ENCODE results near the gene IQCM. TPM values are rescaled to one million over a fixed set of nuclear protein-coding genes. Genes with fewer than 3 reads are reported as not detected.

Gene IQCM
- total and polyA plus RNA-seq, 2 donors (not counting 3 experiments of a cell fraction or from before 2014, with no cell fraction given), result not detected

DNA sequence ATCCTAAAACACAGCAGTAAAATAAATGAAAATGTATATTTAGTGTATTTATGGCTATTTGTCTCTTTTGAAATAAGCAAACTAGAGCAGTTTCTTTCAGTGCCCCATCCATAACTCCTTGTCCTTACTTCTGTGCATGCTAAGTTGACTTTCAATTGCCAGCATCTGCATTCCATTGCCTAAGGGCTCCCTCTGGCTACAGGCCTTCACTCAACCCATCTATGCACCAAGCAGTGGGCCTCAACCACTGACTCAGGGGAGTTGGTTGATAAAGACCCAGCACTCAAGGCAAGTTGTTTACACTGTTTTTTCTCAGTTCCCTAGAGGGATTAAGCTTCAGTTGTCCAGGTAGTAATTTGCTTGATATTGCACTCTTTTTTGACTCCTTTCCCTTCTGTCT, 265.7 kb downstream of the IQCM start:
- intact Hi-C loops (cut with micrococcal nuclease) (no loop called here), dilution Hi-C loops (cut with MboI; ENCODE audit: extremely low pct_ligation_motif_present, low sequenced_read_pairs) (no loop called here)
- Histone ChIP-seq H3K36me3 (ENCODE audit: control insufficient read depth in 2 of 2, extremely low read depth in 1 of 2, insufficient read depth in 2 of 2, low read length in 2 of 2) (no peaks in the 10 kb centered on the region), H4K20me1 (replicated peaks; ENCODE audit: control insufficient read depth, extremely low read depth, insufficient read depth, low read length) (no peaks in the 10 kb centered on the region), H3K4me2 (ENCODE audit: insufficient read depth, low read length) (no peak overlapping the region), H3K27me3 (ENCODE audit: control insufficient read depth in 2 of 2, insufficient read depth in 2 of 2, low read length in 2 of 2) (no peaks in the 10 kb centered on the region), H3K9ac (replicated peaks; ENCODE audit: extremely low read depth, insufficient read depth, low read length) (no peak overlapping the region), H2AFZ (ENCODE audit: low read depth, low read length) (no peak overlapping the region), H3K9me1 (replicated peaks; ENCODE audit: control insufficient read depth, extremely low read depth, insufficient read depth, low read length) (no peaks in the 10 kb centered on the region), H3K4me3 (replicated peaks in 1 of 3; ENCODE audit: insufficient read depth in 1 of 3, low read depth in 1 of 3, low read length in 3 of 3) (no peak overlapping the region), H3K9me3 (replicated peaks; ENCODE audit: control insufficient read depth, insufficient read depth, low read length) (no peaks in the 10 kb centered on the region), H3K4me1 (ENCODE audit: control insufficient read depth, extremely low read depth, insufficient read depth, low read length) (no peaks in the 10 kb centered on the region), H3K27ac (ENCODE audit: insufficient read depth, low read depth, low read length) (no peak overlapping the region), H3K79me2 (ENCODE audit: control insufficient read depth, insufficient read depth, low read length) (no peaks in the 10 kb centered on the region)
- DNase-seq (ENCODE audit: low read depth, low spot score), result no peak
- ChIA-PET CTCF (no interaction called here), POLR2A (no interaction called here)
- FAIRE-seq, result no peak
- no TSS peak for BruUV-seq (replicated peaks)
- TF ChIP-seq MYC (IDR thresholded peaks at IDR 0.05; ENCODE audit: low read depth, low read length) (no peak), EZH2 (IDR thresholded peaks at IDR 0.05; ENCODE audit: borderline replicate concordance, low read depth, low read length, severe bottlenecking) (no peak), FOS (IDR thresholded peaks at IDR 0.05; ENCODE audit: borderline replicate concordance, insufficient read depth, low read length) (no peak), POLR2AphosphoS5 (IDR thresholded peaks at IDR 0.05; ENCODE audit: insufficient read depth, low read depth, low read length) (no peak), POLR2A (IDR thresholded peaks at IDR 0.05; ENCODE audit: low read depth, low read length) (no peak)
- TF ChIP-seq, protein P1, sequence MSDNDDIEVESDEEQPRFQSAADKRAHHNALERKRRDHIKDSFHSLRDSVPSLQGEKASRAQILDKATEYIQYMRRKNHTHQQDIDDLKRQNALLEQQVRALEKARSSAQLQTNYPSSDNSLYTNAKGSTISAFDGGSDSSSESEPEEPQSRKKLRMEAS (IDR thresholded peaks at IDR 0.05; ENCODE audit: insufficient read depth, insufficient read length), result no peak
- TF ChIP-seq, protein P2, sequence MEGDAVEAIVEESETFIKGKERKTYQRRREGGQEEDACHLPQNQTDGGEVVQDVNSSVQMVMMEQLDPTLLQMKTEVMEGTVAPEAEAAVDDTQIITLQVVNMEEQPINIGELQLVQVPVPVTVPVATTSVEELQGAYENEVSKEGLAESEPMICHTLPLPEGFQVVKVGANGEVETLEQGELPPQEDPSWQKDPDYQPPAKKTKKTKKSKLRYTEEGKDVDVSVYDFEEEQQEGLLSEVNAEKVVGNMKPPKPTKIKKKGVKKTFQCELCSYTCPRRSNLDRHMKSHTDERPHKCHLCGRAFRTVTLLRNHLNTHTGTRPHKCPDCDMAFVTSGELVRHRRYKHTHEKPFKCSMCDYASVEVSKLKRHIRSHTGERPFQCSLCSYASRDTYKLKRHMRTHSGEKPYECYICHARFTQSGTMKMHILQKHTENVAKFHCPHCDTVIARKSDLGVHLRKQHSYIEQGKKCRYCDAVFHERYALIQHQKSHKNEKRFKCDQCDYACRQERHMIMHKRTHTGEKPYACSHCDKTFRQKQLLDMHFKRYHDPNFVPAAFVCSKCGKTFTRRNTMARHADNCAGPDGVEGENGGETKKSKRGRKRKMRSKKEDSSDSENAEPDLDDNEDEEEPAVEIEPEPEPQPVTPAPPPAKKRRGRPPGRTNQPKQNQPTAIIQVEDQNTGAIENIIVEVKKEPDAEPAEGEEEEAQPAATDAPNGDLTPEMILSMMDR (IDR thresholded peaks at IDR 0.05; ENCODE audit: extremely low read depth in 1 of 2, insufficient read depth in 1 of 2, low read depth in 1 of 2, low read length in 2 of 2), result no peak
